DMS53 treated with DMSO at 0.1 percent for 48 hours (cell line): ENCODE measurements around the gene KRT33A.

Experiments used
- DNase-seq: peaks from one replicate; lab custom pipeline; 2025; ENCODE audit not compliant: unreplicated experiment; lab: John Stamatoyannopoulos, UW

The KRT33A gene

GRCh38 chr17:41304091-41304490 is 46.5 kb downstream of the KRT33A start:
- DNase-seq, result no peak

- no peak for DNase-seq
Measured at GRCh38 chr17:41302981-41303380, 47.6 kb downstream of the KRT33A start.

DNA sequence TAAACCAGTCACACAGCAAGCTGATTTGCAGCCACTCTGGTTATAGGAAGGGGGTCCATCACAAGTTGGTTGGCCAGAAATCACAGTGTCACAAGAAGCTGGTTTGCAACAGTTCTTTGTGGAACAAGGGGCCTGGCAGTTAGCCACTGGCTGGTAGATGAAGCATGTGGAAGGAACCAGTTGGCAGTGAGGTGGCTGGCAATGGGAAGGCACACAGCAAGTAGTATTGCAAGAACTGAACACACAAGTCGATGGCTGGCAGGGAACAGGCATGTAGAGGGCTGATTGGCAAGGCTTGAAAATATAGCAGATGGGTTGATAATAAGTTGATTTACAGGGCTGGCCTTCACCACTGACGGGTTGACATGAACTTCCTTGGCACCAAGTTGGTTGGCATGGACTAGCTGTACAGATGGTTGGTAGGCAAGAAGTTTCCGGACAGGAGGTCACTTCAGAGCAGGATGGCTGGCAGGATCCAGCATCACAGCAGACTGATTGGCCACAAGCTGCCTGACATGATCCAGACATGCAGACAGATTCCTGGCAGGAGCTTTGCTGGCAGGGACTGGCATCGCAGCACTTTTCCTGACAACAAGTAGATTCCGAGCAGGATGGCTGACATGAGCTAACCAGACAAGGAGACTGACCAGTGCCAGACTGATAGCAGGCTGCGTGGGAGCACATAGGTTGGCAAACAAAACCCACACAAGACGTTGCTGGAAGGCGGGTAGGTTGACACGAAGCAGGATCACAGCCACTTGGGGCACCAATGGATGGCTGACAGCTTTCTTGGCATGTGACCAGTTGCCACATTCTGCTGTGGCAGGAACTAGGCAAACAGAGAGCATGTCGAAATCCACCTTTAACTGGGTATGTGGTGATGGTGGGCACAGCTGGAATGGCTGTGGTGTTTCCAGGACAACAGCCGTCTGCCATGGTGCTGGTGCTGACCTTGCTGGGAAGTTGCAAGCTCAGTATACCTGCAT is 48.4 kb downstream of the KRT33A start, which contains the start of gene KRTAP29-1:
Gene KRTAP29-1, minus strand, starts transcription at position 936 of the 986 bp plus-strand sequence. Its CDS starts 0 bp downstream, at position 936.
- DNase-seq, result no peak

GRCh38 chr17:41301204-41301790 is 49.3 kb downstream of the KRT33A start:
- no peak for DNase-seq

- DNase-seq, result no peak
Measured at GRCh38 chr17:41298458-41299135, 52.0 kb downstream of the KRT33A start.

DNA sequence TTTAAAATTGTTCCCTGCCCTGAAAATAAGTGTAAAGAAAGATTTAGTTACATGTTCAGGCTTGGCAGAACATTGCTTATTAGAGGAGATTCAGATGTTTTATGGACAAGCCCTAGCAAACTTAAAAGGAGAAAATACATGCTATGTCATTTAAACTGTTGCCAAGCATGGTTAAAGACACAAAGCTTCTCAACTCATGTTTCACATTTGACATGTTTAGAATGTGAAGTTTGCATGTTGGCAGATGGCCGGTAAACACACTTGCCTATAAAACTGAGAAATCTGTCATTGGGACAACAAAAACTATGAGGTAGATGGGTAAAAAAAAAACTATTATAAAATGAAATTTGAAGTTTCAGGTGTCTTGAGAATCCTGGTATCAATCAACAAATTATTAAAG is 53.8 kb downstream of the KRT33A start:
- DNase-seq, result no peak
